Stomach (tissue), 4 donors: ENCODE measurements around the gene TPTE2.

Experiments used
- POLR2A ChIP-seq, 4 donors: fragments of 450-650 bp; IDR thresholded peaks; one replicate each; pipeline ENCODE4 v1.6.1; 2016; ENCODE audit warnings: antibody characterized with exemption in 4 of 4, control low read depth in 2 of 4, mild to moderate bottlenecking in 1 of 4, moderate library complexity in 1 of 4
- TF ChIP-seq, protein P1 (sequence below), 7 experiments: fragments of 450-650 bp in 4 of 7; fragments of 200-600 bp in 3 of 7; sonication (generic) in 3 of 7; IDR thresholded peaks; one replicate each; pipeline ENCODE4 v1.5.1; 2016 to 2019; ENCODE audit warnings: antibody characterized with exemption in 7 of 7, control low read depth in 2 of 7, mild to moderate bottlenecking in 1 of 7

GRCh38 chr13:19561585-19561984, 253 bp upstream of the TPTE2 start:
- TF ChIP-seq POLR2A (IDR thresholded peaks at IDR 0.05), result no peak
- TF ChIP-seq, protein P1, sequence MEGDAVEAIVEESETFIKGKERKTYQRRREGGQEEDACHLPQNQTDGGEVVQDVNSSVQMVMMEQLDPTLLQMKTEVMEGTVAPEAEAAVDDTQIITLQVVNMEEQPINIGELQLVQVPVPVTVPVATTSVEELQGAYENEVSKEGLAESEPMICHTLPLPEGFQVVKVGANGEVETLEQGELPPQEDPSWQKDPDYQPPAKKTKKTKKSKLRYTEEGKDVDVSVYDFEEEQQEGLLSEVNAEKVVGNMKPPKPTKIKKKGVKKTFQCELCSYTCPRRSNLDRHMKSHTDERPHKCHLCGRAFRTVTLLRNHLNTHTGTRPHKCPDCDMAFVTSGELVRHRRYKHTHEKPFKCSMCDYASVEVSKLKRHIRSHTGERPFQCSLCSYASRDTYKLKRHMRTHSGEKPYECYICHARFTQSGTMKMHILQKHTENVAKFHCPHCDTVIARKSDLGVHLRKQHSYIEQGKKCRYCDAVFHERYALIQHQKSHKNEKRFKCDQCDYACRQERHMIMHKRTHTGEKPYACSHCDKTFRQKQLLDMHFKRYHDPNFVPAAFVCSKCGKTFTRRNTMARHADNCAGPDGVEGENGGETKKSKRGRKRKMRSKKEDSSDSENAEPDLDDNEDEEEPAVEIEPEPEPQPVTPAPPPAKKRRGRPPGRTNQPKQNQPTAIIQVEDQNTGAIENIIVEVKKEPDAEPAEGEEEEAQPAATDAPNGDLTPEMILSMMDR (IDR thresholded peaks at IDR 0.05), result no peak
